HCT116 (cell line): ENCODE results near the gene PTPRF. TPM values are rescaled to one million over a fixed set of nuclear protein-coding genes. Genes with fewer than 3 reads are reported as not detected.

Source experiments
- ATAC-seq: fragments of 200-7000 bp; cut with Tn5 transposase; 2 replicates; pipeline ENCODE4 v1.9.1; 2020; ENCODE audit warnings: mild to moderate bottlenecking, moderate library complexity
- BruUV-seq: library from RNA; stranded (reverse); fragments of 400-500 nt; replicated peaks from 2 replicates; lab custom pipeline; 2021; lab: Mats Ljungman, UMichigan
- CTCF ChIA-PET: fragments of 300-600 bp; sonication (Branson Sonifier 250); formaldehyde crosslinking; loops from one replicate; lab custom pipeline; 2021; ENCODE audit warnings: antibody characterized with exemption; lab: Charles Lee
- POLR2A ChIA-PET: fragments of 300-600, 350-600 bp; sonication (Branson Sonifier 250); formaldehyde crosslinking; loops from one replicate; lab custom pipeline; 2021; ENCODE audit warnings: antibody characterized with exemption; lab: Charles Lee
- RAD21 ChIA-PET, 2 experiments: fragments of 300-600 bp; sonication (Branson Sonifier 250); formaldehyde crosslinking; loops; one replicate each; lab custom pipeline; 2023; ENCODE audit warnings: low total read pairs in 2 of 2; ENCODE audit not compliant: uncharacterized antibody in 2 of 2, unreplicated experiment in 2 of 2, low non-redundant PET in 1 of 2; lab: Charles Lee
- DNase-seq: peaks from one replicate; pipeline ENCODE4 v3.0.0-alpha.2; 2010; ENCODE audit warnings: low read depth, low spot score
- H2AFZ ChIP-seq: fragments of 200-600 bp; shearing (Covaris generic), sonication (generic); 2 replicates; pipeline ENCODE4 v1.6.1; 2017; ENCODE audit warnings: low read depth, mixed run types, mixed read lengths, antibody characterized with exemption, low read length; ENCODE audit not compliant: poor library complexity, severe bottlenecking
- H3K27ac ChIP-seq: 2 replicates; pipeline ENCODE4 v1.5.1; 2012; ENCODE audit warnings: low read depth, low read length
- H3K27me3 ChIP-seq: fragments of 200-600 bp; sonication (generic); 2 replicates; pipeline ENCODE4 v1.6.1; 2016; ENCODE audit warnings: mixed run types, low read length, mixed read lengths; ENCODE audit not compliant: insufficient read depth
- H3K36me3 ChIP-seq, 2 experiments: fragments of 200-500 bp in 1 of 2; fragments of 200-600 bp in 1 of 2; sonication (Bioruptor generic) in 1 of 2; sonication (generic) in 1 of 2; 2 replicates each; pipeline versions ENCODE4 v1.5.1 to v1.6.1; 2014 to 2016; ENCODE audit warnings: low read length in 2 of 2, inconsistent platforms in 1 of 2, mixed read lengths in 1 of 2, mixed run types in 1 of 2; ENCODE audit not compliant: insufficient read depth in 2 of 2, control insufficient read depth in 1 of 2
- H3K4me1 ChIP-seq, 2 experiments: fragments of 200-600 bp in 1 of 2; sonication (generic) in 1 of 2; 2 replicates each; pipeline versions ENCODE4 v1.5.1 to v1.6.1; 2012 to 2017; ENCODE audit warnings: low read length in 2 of 2, inconsistent platforms in 1 of 2, mild to moderate bottlenecking in 1 of 2, mixed read lengths in 1 of 2, mixed run types in 1 of 2, moderate library complexity in 1 of 2; ENCODE audit not compliant: insufficient read depth in 2 of 2, control insufficient read depth in 1 of 2
- H3K4me2 ChIP-seq: fragments of 200-600 bp; sonication (generic); 2 replicates; pipeline ENCODE4 v1.6.1; 2017; ENCODE audit warnings: mixed run types, low read length, mixed read lengths
- H3K4me3 ChIP-seq, 2 experiments: fragments of 200-600 bp in 1 of 2; sonication (generic) in 1 of 2; replicated peaks in 1 of 2; 2 replicates each; pipeline ENCODE4 v1.5.1; 2011 to 2016; ENCODE audit warnings: low read length in 2 of 2, control low read depth in 1 of 2, low read depth in 1 of 2, mild to moderate bottlenecking in 1 of 2, mixed read lengths in 1 of 2, mixed run types in 1 of 2
- H3K79me2 ChIP-seq: fragments of 200-600 bp; sonication (generic); 2 replicates; pipeline ENCODE4 v1.6.1; 2017; ENCODE audit warnings: mild to moderate bottlenecking, mixed run types, low read length, moderate library complexity, mixed read lengths; ENCODE audit not compliant: insufficient read depth
- H3K9ac ChIP-seq: fragments of 200-600 bp; sonication (generic); 2 replicates; pipeline ENCODE4 v1.6.1; 2016; ENCODE audit warnings: low read length, mixed read lengths
- H3K9me2 ChIP-seq: fragments of 200-600 bp; sonication (generic), shearing (Covaris generic); 2 replicates; pipeline ENCODE4 v1.6.1; 2017; ENCODE audit warnings: mixed run types, mild to moderate bottlenecking, moderate library complexity; ENCODE audit not compliant: insufficient read depth
- H3K9me3 ChIP-seq, 2 experiments: fragments of 200-500 bp in 1 of 2; fragments of 200-600 bp in 1 of 2; sonication (Bioruptor generic) in 1 of 2; sonication (generic) in 1 of 2; 2 replicates each; pipeline ENCODE4 v1.6.1; 2014 to 2017; ENCODE audit warnings: low read length in 2 of 2, mixed read lengths in 2 of 2, inconsistent platforms in 1 of 2, low read depth in 1 of 2, mild to moderate bottlenecking in 1 of 2, mixed run types in 1 of 2, moderate library complexity in 1 of 2; ENCODE audit not compliant: control insufficient read depth in 1 of 2, insufficient read depth in 1 of 2
- H4K20me1 ChIP-seq: fragments of 200-600 bp; sonication (generic), shearing (Covaris generic); 2 replicates; pipeline ENCODE4 v1.6.1; 2017; ENCODE audit warnings: mixed run types, mild to moderate bottlenecking, moderate library complexity; ENCODE audit not compliant: insufficient read depth
- CBX3 ChIP-seq: IDR thresholded peaks from 2 replicates; pipeline ENCODE4 v1.6.1; 2012; ENCODE audit warnings: low read depth
- CTCF ChIP-seq, 3 experiments: fragments of 200-600 bp in 1 of 3; sonication (generic) in 1 of 3; IDR thresholded peaks in 2 of 3; conservative IDR thresholded peaks in 1 of 3; 2 replicates each; pipeline ENCODE4 v1.5.1; 2012 to 2017; ENCODE audit warnings: low read depth in 2 of 3, low read length in 2 of 3, antibody characterized with exemption in 1 of 3, borderline replicate concordance in 1 of 3, control low read depth in 1 of 3, mild to moderate bottlenecking in 1 of 3, mixed read lengths in 1 of 3, mixed run types in 1 of 3, moderate library complexity in 1 of 3; ENCODE audit not compliant: insufficient read depth in 1 of 3
- EZH2phosphoT487 ChIP-seq: fragments of 200-600 bp; IDR thresholded peaks from 2 replicates; pipeline ENCODE4 v1.6.1; 2018; ENCODE audit warnings: antibody characterized with exemption, borderline replicate concordance
- FOSL1 ChIP-seq: IDR thresholded peaks from 2 replicates; pipeline ENCODE4 v1.6.1; 2012; ENCODE audit warnings: low read depth
- POLR2A ChIP-seq: IDR thresholded peaks from 2 replicates; pipeline ENCODE4 v1.7.0; 2011; ENCODE audit warnings: borderline replicate concordance; ENCODE audit not compliant: insufficient read depth, insufficient read length; ENCODE audit errors: extremely low read depth
- POLR2AphosphoS5 ChIP-seq: IDR thresholded peaks from 2 replicates; pipeline ENCODE4 v1.6.1; 2011; ENCODE audit warnings: mild to moderate bottlenecking, low read depth, low read length, moderate library complexity
- SIN3A ChIP-seq: IDR thresholded peaks from 2 replicates; pipeline ENCODE4 v1.6.1; 2012; ENCODE audit warnings: low read depth
- SP1 ChIP-seq: IDR thresholded peaks from 2 replicates; pipeline ENCODE4 v1.6.1; 2012; ENCODE audit warnings: low read depth
- SRF ChIP-seq: IDR thresholded peaks from 2 replicates; pipeline ENCODE4 v1.6.1; 2012; ENCODE audit warnings: low read depth
- YY1 ChIP-seq: IDR thresholded peaks from 2 replicates; pipeline ENCODE4 v1.6.1; 2011; ENCODE audit warnings: low read length, low read depth, moderate library complexity, mild to moderate bottlenecking; ENCODE audit not compliant: insufficient replicate concordance; ENCODE audit errors: extremely low read depth
- intact Hi-C: fragments of 100-400 bp; cut with micrococcal nuclease; formaldehyde crosslinking; loops from 2 replicates; pipeline ENCODE4 v1.10.0; 2022
- total RNA-seq: library from RNA; stranded (reverse); gene quantifications from one replicate; pipeline ENCODE4 v1.2.1, GENCODE V29; 2021; ENCODE audit not compliant: unreplicated experiment

The PTPRF gene
- total RNA-seq, 1 experiment from 2014 or later: 224 TPM

GRCh38 chr1:43526002-43526401 is 4.7 kb upstream of the PTPRF start:
- H4K20me1 ChIP-seq: no peaks in the 10 kb centered on the region
- H3K27me3 ChIP-seq: no peaks in the 10 kb centered on the region
- ChIA-PET RAD21 (no interaction called here), POLR2A (interaction anchor here (1.6 to 2.0 kb wide), 2 partner anchors 124 to 409 kb away, joined by 6 read pairs; partner anchors contain the start of gene KDM4A), CTCF (interaction anchor here (0.5 to 3.0 kb wide), 4 partner anchors 238 to 462 kb away, joined by 3 to 13 read pairs (median 4); no protein-coding TSS in a partner anchor)
- peak overlapping the region; percentile 46 for H3K9ac ChIP-seq
- peak overlapping the region; percentile 82 for H2AFZ ChIP-seq
- peak; percentile 67 for DNase-seq
- H3K4me3 ChIP-seq: peak overlapping the region; percentile 32 to 40
- H3K4me1 ChIP-seq: peaks cover 35 to 81% of the 10 kb centered on the region in 2 experiments
- peak overlapping the region; percentile 67 for H3K4me2 ChIP-seq
- no TSS peak for BruUV-seq
- no peaks in the 10 kb centered on the region; the same call in 1 of the 2 replicates for H3K79me2 ChIP-seq
- peak; percentile 62 for ATAC-seq
- H3K9me3 ChIP-seq: no peaks in the 10 kb centered on the region
- H3K9me2 ChIP-seq: no peaks in the 10 kb centered on the region
- peak overlapping the region; percentile 61 for H3K27ac ChIP-seq
- no peaks in the 10 kb centered on the region for H3K36me3 ChIP-seq
- intact Hi-C loops: loop anchor here (5.0 to 10.0 kb wide), 3 partner anchors 236 to 406 kb away; partner anchors contain the start of gene ARTN
- TF ChIP-seq FOSL1: no peak
- no peak for TF ChIP-seq POLR2A
- no peak for TF ChIP-seq SP1
- 0 out of 2 replicates have a peak, but pooled peaks have one; percentile 33 for TF ChIP-seq POLR2AphosphoS5
- no peak for TF ChIP-seq SRF
- peak; percentile 52 for TF ChIP-seq YY1
- TF ChIP-seq EZH2phosphoT487: no peak
- TF ChIP-seq CBX3: no peak
- TF ChIP-seq SIN3A: no peak
- no peak for TF ChIP-seq CTCF (IDR thresholded peaks at IDR 0.05 in 2 of 3, conservative IDR thresholded peaks at IDR 0.05 in 1 of 3; ENCODE audit: borderline replicate concordance in 1 of 3, insufficient read depth in 1 of 3, low read depth in 2 of 3, low read length in 2 of 3)
